ENCODE measurements around the gene CNKSR3. TPM values are rescaled to one million over a fixed set of nuclear protein-coding genes. Genes with fewer than 3 reads are reported as not detected.
A peak's percentile ranks its signal among the peaks of the same experiment; 100 is the strongest.

Gene CNKSR3
- 10 to 100 TPM; 12.0 to 12.9 TPM for polyA plus RNA-seq

DNA sequence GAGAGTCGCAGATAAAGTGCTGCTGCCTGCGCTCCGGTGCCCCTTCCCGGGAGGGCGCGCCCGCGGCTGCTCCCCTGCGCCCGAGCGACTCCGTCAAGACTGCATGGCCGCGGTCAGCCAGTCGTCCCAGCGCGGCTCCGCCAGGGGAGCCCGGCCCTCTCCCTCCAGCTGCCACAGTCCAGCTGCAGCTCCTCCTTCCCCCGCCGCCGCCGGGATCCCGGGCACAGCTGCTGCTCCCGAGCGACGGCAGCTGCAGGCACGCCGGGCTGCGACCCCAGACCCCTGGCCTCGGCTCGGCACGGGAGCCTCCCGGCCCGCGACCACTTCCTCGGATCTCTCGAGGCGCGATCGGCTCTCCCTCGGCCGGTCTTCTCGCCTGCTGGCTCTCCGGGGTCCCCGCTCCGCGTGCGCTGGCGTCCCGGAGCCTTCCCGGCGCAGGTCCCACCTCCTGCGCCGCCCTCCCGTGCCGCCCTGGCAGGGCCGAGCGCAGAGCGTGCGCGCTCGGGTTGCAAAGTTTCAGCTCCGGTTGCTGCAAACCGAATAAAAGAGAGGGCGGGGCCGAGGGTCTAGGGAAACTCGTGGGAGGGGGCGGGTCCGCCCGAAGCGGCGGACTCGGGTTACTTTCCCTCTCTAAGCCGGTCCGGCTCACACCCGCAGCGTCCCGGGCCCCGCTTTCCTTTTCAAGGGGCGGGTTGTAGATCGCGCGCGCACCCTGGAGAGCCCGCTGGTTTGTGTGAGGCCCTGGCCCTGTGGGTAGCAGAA, at the start of gene CNKSR3:
TSS of gene CNKSR3 (minus strand) at position 542 of the 762 bp plus-strand sequence. CDS start 571 bp downstream, outside the sequence.
- H3K9me3 ChIP-seq (ENCODE audit: control insufficient read depth in 2 of 2, insufficient read depth in 1 of 2, low read depth in 1 of 2, low read length in 1 of 2) = no peaks in the 10 kb centered on the region
- no peaks in the 10 kb centered on the region for H3K27me3 ChIP-seq (ENCODE audit: control insufficient read depth in 1 of 2, insufficient read depth in 2 of 2, low read length in 2 of 2)
- H3K4me3 ChIP-seq (ENCODE audit: low read depth in 1 of 2, low read length in 2 of 2) = peak within 1 kb of the TSS; percentile 75 to 86
- H3K27ac ChIP-seq (ENCODE audit: low read depth in 2 of 2, low read length in 1 of 2) = peak within 1 kb of the TSS; percentile 92 to 94
- 0 to 1% methylated on average over 84 to 86 of the region's 86 CpGs for WGBS, 2 donors
- no peaks in the 10 kb centered on the region for H3K36me3 ChIP-seq (ENCODE audit: control insufficient read depth in 2 of 2, insufficient read depth in 2 of 2, low read length in 1 of 2)
- peaks cover 0 to 2% of the 10 kb centered on the region in 2 donors for H3K4me1 ChIP-seq (ENCODE audit: control insufficient read depth in 2 of 2, insufficient read depth in 2 of 2, low read length in 1 of 2)

GRCh38 chr6:154558984-154559383, 48.5 kb upstream of the CNKSR3 start:
- Histone ChIP-seq H3K4me3 (ENCODE audit: low read depth in 1 of 2, low read length in 2 of 2) (no peak overlapping the region), H3K27ac (ENCODE audit: low read depth in 2 of 2, low read length in 1 of 2) (no peak overlapping the region), H3K4me1 (ENCODE audit: control insufficient read depth in 2 of 2, insufficient read depth in 2 of 2, low read length in 1 of 2) (peaks cover 1 to 3% of the 10 kb centered on the region in 2 donors), H3K27me3 (ENCODE audit: control insufficient read depth in 1 of 2, insufficient read depth in 2 of 2, low read length in 2 of 2) (peaks cover 0 to 2% of the 10 kb centered on the region in 2 donors), H3K36me3 (ENCODE audit: control insufficient read depth in 2 of 2, insufficient read depth in 2 of 2, low read length in 1 of 2) (no peaks in the 10 kb centered on the region), H3K9me3 (ENCODE audit: control insufficient read depth in 2 of 2, insufficient read depth in 1 of 2, low read depth in 1 of 2, low read length in 1 of 2) (no peaks in the 10 kb centered on the region)
- 75 to 76% methylated on average over 5 of the region's 5 CpGs for WGBS, 2 donors

GRCh38 chr6:154558513-154558912, 48.0 kb upstream of the CNKSR3 start:
- no peaks in the 10 kb centered on the region for H3K36me3 ChIP-seq (ENCODE audit: control insufficient read depth in 2 of 2, insufficient read depth in 2 of 2, low read length in 1 of 2)
- peaks cover 1 to 3% of the 10 kb centered on the region in 2 donors for H3K4me1 ChIP-seq (ENCODE audit: control insufficient read depth in 2 of 2, insufficient read depth in 2 of 2, low read length in 1 of 2)
- 97% methylated on average over 6 of the region's 6 CpGs for WGBS, 2 donors
- H3K9me3 ChIP-seq (ENCODE audit: control insufficient read depth in 2 of 2, insufficient read depth in 1 of 2, low read depth in 1 of 2, low read length in 1 of 2) = no peaks in the 10 kb centered on the region
- H3K27ac ChIP-seq (ENCODE audit: low read depth in 2 of 2, low read length in 1 of 2) = no peak overlapping the region
- no peak overlapping the region for H3K4me3 ChIP-seq (ENCODE audit: low read depth in 1 of 2, low read length in 2 of 2)
- H3K27me3 ChIP-seq (ENCODE audit: control insufficient read depth in 1 of 2, insufficient read depth in 2 of 2, low read length in 2 of 2) = peaks cover 0 to 2% of the 10 kb centered on the region in 2 donors

- no peak overlapping the region for H3K4me3 ChIP-seq (ENCODE audit: low read depth in 1 of 2, low read length in 2 of 2)
- H3K4me1 ChIP-seq (ENCODE audit: control insufficient read depth in 2 of 2, insufficient read depth in 2 of 2, low read length in 1 of 2) = peaks cover 1 to 3% of the 10 kb centered on the region in 2 donors
- H3K27ac ChIP-seq (ENCODE audit: low read depth in 2 of 2, low read length in 1 of 2) = peak overlapping the region; percentile 18 to 63
- H3K27me3 ChIP-seq (ENCODE audit: control insufficient read depth in 1 of 2, insufficient read depth in 2 of 2, low read length in 2 of 2) = no peaks in the 10 kb centered on the region
- no peaks in the 10 kb centered on the region for H3K36me3 ChIP-seq (ENCODE audit: control insufficient read depth in 2 of 2, insufficient read depth in 2 of 2, low read length in 1 of 2)
- WGBS, 2 donors = 42 to 54% methylated on average over 7 of the region's 7 CpGs
- no peaks in the 10 kb centered on the region for H3K9me3 ChIP-seq (ENCODE audit: control insufficient read depth in 2 of 2, insufficient read depth in 1 of 2, low read depth in 1 of 2, low read length in 1 of 2)
These were observed 44.7 kb upstream of the CNKSR3 start for GRCh38 chr6:154555073-154555677.

- H3K27ac ChIP-seq (ENCODE audit: low read depth in 2 of 2, low read length in 1 of 2) = no peak overlapping the region
- no peaks in the 10 kb centered on the region for H3K27me3 ChIP-seq (ENCODE audit: control insufficient read depth in 1 of 2, insufficient read depth in 2 of 2, low read length in 2 of 2)
- 79 to 80% methylated on average over 6 of the region's 6 CpGs for WGBS, 2 donors
These were observed 44.0 kb upstream of the CNKSR3 start for GRCh38 chr6:154554491-154554890.

GRCh38 chr6:154550779-154551178, 40.3 kb upstream of the CNKSR3 start:
- no peaks in the 10 kb centered on the region for H3K27me3 ChIP-seq (ENCODE audit: control insufficient read depth in 1 of 2, insufficient read depth in 2 of 2, low read length in 2 of 2)
- no peak overlapping the region for H3K4me3 ChIP-seq (ENCODE audit: low read depth in 1 of 2, low read length in 2 of 2)
- no peaks in the 10 kb centered on the region for H3K36me3 ChIP-seq (ENCODE audit: control insufficient read depth in 2 of 2, insufficient read depth in 2 of 2, low read length in 1 of 2)
- H3K9me3 ChIP-seq (ENCODE audit: control insufficient read depth in 2 of 2, insufficient read depth in 1 of 2, low read depth in 1 of 2, low read length in 1 of 2) = no peaks in the 10 kb centered on the region
- H3K27ac ChIP-seq (ENCODE audit: low read depth in 2 of 2, low read length in 1 of 2) = no peak overlapping the region
- H3K4me1 ChIP-seq (ENCODE audit: control insufficient read depth in 2 of 2, insufficient read depth in 2 of 2, low read length in 1 of 2) = peaks cover 1 to 5% of the 10 kb centered on the region in 2 donors

More at GRCh38 chr6:154554491-154554890, 44.0 kb upstream of the CNKSR3 start:
- Histone ChIP-seq H3K36me3 (ENCODE audit: control insufficient read depth in 2 of 2, insufficient read depth in 2 of 2, low read length in 1 of 2) (no peaks in the 10 kb centered on the region), H3K4me3 (ENCODE audit: low read depth in 1 of 2, low read length in 2 of 2) (no peak overlapping the region), H3K9me3 (ENCODE audit: control insufficient read depth in 2 of 2, insufficient read depth in 1 of 2, low read depth in 1 of 2, low read length in 1 of 2) (no peaks in the 10 kb centered on the region), H3K4me1 (ENCODE audit: control insufficient read depth in 2 of 2, insufficient read depth in 2 of 2, low read length in 1 of 2) (peaks cover 1 to 3% of the 10 kb centered on the region in 2 donors)

DNA sequence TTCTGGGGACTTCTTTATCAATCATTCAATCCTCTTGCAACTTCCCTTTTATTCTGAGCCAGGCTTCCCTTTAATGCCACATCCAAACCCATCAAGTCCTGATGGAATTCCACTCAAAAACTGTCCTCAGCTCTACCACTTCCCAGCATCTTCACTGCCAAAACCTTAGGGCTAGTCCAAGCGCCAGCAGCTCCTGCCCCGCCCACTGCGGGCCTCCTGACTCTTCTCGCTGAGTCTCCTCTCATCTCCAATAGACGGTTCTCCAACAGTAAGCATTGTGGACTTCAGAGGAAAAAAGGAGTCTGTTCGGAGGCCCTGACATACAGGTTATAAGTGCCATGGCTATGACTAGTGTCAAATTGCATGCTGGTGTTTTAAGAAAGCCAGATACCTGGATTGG, 38.7 kb upstream of the CNKSR3 start:
- Histone ChIP-seq H3K9me3 (ENCODE audit: control insufficient read depth in 2 of 2, insufficient read depth in 1 of 2, low read depth in 1 of 2, low read length in 1 of 2) (no peaks in the 10 kb centered on the region), H3K4me1 (ENCODE audit: control insufficient read depth in 2 of 2, insufficient read depth in 2 of 2, low read length in 1 of 2) (peaks cover 0 to 2% of the 10 kb centered on the region in 2 donors)
- WGBS, 2 donors = 91 to 95% methylated on average over 6 of the region's 6 CpGs

DNA sequence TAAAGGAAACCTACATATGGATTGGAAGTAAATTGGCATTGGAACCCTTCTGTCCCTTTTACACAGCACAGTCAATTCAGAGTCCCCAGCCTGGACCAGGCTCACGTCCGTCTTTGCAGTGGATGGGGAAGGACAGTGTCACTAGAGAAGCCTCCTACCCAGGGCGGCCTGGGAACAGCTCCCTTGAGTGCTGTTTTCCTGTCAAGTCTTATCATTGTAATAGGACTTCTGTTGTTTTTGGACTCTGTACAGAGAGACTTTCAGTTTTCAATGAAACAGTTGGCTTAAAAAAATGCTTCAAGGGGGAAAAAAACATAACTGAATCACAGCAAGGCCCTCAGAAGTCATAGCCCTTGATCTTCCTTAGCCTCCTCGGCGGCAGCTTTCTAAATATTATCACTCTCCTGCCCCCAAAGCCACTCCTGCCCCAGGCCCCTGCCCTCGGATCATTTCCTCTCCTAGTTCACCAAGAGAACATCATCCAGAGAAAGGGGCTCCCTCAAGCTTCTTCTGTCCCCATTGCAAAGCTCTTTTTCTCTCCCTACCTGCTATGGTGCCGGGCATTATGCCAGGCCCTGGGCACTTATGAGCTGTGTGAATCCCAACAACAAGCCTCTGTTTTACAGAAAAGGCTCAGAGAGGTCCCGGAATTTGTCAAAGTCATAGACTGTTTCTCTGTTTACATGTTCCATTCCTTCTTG, 37.8 kb upstream of the CNKSR3 start:
- WGBS, 2 donors = 39 to 44% methylated on average over 8 of the region's 8 CpGs
- Histone ChIP-seq H3K36me3 (ENCODE audit: control insufficient read depth in 2 of 2, insufficient read depth in 2 of 2, low read length in 1 of 2) (no peaks in the 10 kb centered on the region), H3K27ac (ENCODE audit: low read depth in 2 of 2, low read length in 1 of 2) (no peak overlapping the region), H3K4me1 (ENCODE audit: control insufficient read depth in 2 of 2, insufficient read depth in 2 of 2, low read length in 1 of 2) (peaks cover 0 to 2% of the 10 kb centered on the region in 2 donors), H3K4me3 (ENCODE audit: low read depth in 1 of 2, low read length in 2 of 2) (no peak overlapping the region), H3K27me3 (ENCODE audit: control insufficient read depth in 1 of 2, insufficient read depth in 2 of 2, low read length in 2 of 2) (no peaks in the 10 kb centered on the region), H3K9me3 (ENCODE audit: control insufficient read depth in 2 of 2, insufficient read depth in 1 of 2, low read depth in 1 of 2, low read length in 1 of 2) (no peaks in the 10 kb centered on the region)

More for the DNA sequence above, 38.7 kb upstream of the CNKSR3 start:
- H3K4me3 ChIP-seq (ENCODE audit: low read depth in 1 of 2, low read length in 2 of 2) = no peak overlapping the region
- H3K27me3 ChIP-seq (ENCODE audit: control insufficient read depth in 1 of 2, insufficient read depth in 2 of 2, low read length in 2 of 2) = no peaks in the 10 kb centered on the region
- H3K27ac ChIP-seq (ENCODE audit: low read depth in 2 of 2, low read length in 1 of 2) = no peak overlapping the region
- no peaks in the 10 kb centered on the region for H3K36me3 ChIP-seq (ENCODE audit: control insufficient read depth in 2 of 2, insufficient read depth in 2 of 2, low read length in 1 of 2)

GRCh38 chr6:154543628-154544027, 33.1 kb upstream of the CNKSR3 start:
- Histone ChIP-seq H3K4me1 (ENCODE audit: control insufficient read depth in 2 of 2, insufficient read depth in 2 of 2, low read length in 1 of 2) (peaks cover 0 to 2% of the 10 kb centered on the region in 2 donors), H3K9me3 (ENCODE audit: control insufficient read depth in 2 of 2, insufficient read depth in 1 of 2, low read depth in 1 of 2, low read length in 1 of 2) (no peaks in the 10 kb centered on the region), H3K4me3 (ENCODE audit: low read depth in 1 of 2, low read length in 2 of 2) (no peak overlapping the region), H3K27ac (ENCODE audit: low read depth in 2 of 2, low read length in 1 of 2) (no peak overlapping the region), H3K27me3 (ENCODE audit: control insufficient read depth in 1 of 2, insufficient read depth in 2 of 2, low read length in 2 of 2) (no peaks in the 10 kb centered on the region), H3K36me3 (ENCODE audit: control insufficient read depth in 2 of 2, insufficient read depth in 2 of 2, low read length in 1 of 2) (no peaks in the 10 kb centered on the region)
- WGBS, 2 donors = 60 to 67% methylated on average over 5 of the region's 5 CpGs
